ENCODE data around the gene TRIM32. TPM values are rescaled to one million over a fixed set of nuclear protein-coding genes. Genes with fewer than 3 reads are reported as not detected.
A peak's percentile ranks its signal among the peaks of the same experiment; 100 is the strongest.

The TRIM32 gene
- total RNA-seq, 4 donors from 2014 or later: 10.8 to 12.8 (median 12.0) TPM

- H3K36me3 ChIP-seq: no peaks in the 10 kb centered on the region
- TF ChIP-seq EP300 (IDR thresholded peaks at IDR 0.05) (no peak), POLR2AphosphoS5 (IDR thresholded peaks at IDR 0.05) (no peak), POLR2A (IDR thresholded peaks at IDR 0.05) (no peak)
- TF ChIP-seq, protein P1, sequence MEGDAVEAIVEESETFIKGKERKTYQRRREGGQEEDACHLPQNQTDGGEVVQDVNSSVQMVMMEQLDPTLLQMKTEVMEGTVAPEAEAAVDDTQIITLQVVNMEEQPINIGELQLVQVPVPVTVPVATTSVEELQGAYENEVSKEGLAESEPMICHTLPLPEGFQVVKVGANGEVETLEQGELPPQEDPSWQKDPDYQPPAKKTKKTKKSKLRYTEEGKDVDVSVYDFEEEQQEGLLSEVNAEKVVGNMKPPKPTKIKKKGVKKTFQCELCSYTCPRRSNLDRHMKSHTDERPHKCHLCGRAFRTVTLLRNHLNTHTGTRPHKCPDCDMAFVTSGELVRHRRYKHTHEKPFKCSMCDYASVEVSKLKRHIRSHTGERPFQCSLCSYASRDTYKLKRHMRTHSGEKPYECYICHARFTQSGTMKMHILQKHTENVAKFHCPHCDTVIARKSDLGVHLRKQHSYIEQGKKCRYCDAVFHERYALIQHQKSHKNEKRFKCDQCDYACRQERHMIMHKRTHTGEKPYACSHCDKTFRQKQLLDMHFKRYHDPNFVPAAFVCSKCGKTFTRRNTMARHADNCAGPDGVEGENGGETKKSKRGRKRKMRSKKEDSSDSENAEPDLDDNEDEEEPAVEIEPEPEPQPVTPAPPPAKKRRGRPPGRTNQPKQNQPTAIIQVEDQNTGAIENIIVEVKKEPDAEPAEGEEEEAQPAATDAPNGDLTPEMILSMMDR (IDR thresholded peaks at IDR 0.05): peak; percentile 41 to 86
- peak; percentile 76 to 83 for DNase-seq (ENCODE audit: low spot score in 2 of 2)
- no peak overlapping the region for H3K27ac ChIP-seq
- peaks cover 4% of the 10 kb centered on the region for H3K4me1 ChIP-seq
- H3K27me3 ChIP-seq: no peaks in the 10 kb centered on the region
- no peak overlapping the region for H3K4me3 ChIP-seq
- no peaks in the 10 kb centered on the region for H3K9me3 ChIP-seq
- WGBS: 21% methylated on average over 16 of the region's 16 CpGs
Measured at GRCh38 chr9:116737152-116737546, 50.0 kb downstream of the TRIM32 start.

DNA sequence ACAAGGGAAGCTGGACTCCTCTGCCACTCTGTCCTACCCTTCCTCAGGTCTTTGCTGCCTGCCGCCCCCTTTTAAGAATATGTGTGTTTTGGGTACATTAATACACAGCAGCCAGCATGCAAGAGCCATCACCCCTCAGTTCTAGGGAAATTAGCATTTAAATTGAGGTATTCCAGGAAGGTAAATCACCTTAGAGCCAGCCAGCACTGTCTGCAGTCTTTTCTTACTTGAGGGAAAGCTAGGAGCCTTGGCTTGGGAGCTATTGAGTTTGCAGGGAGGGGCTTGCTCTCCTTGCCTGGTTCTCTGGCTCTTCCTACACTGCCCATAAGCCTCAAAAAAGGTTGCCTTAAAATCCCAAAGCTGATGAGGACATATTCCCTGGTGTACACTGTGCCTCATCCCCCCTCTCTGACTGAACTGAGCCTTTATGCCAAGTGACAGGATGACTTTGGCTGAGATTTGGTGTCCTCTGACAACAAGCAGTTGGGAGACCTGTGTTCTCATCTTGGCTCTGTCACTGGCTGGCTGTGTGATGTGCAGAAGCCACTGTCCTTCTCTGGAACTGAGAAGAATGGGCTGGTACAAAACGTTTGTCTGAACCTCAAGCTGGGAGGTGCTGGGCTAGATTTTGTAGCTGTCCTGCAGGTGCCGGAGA is 54.1 kb downstream of the TRIM32 start:
- no peak overlapping the region for H3K27ac ChIP-seq
- 68% methylated on average over 3 of the region's 3 CpGs for whole genome bisulfite sequencing
- TF ChIP-seq EP300 (IDR thresholded peaks at IDR 0.05): no peak
- no peak for TF ChIP-seq POLR2A (IDR thresholded peaks at IDR 0.05)
- TF ChIP-seq POLR2AphosphoS5 (IDR thresholded peaks at IDR 0.05): no peak
- TF ChIP-seq, protein P1 (IDR thresholded peaks at IDR 0.05): no peak
- no peak overlapping the region for H3K4me3 ChIP-seq
- no peaks in the 10 kb centered on the region for H3K27me3 ChIP-seq
- no peak for DNase-seq (ENCODE audit: low spot score in 2 of 2)
- H3K36me3 ChIP-seq: no peaks in the 10 kb centered on the region
- H3K4me1 ChIP-seq: peaks cover 4% of the 10 kb centered on the region
- H3K9me3 ChIP-seq: no peaks in the 10 kb centered on the region

GRCh38 chr9:116741742-116742141 is 54.6 kb downstream of the TRIM32 start:
- H3K36me3 ChIP-seq: no peaks in the 10 kb centered on the region
- no peaks in the 10 kb centered on the region for H3K9me3 ChIP-seq
- H3K4me3 ChIP-seq: no peak overlapping the region
- no peak overlapping the region for H3K27ac ChIP-seq
- TF ChIP-seq POLR2AphosphoS5 (IDR thresholded peaks at IDR 0.05) (no peak), EP300 (IDR thresholded peaks at IDR 0.05) (no peak), POLR2A (IDR thresholded peaks at IDR 0.05) (no peak)
- TF ChIP-seq, protein P1 (IDR thresholded peaks at IDR 0.05): no peak
- H3K4me1 ChIP-seq: peaks cover 4% of the 10 kb centered on the region
- no peaks in the 10 kb centered on the region for H3K27me3 ChIP-seq
- DNase-seq (ENCODE audit: low spot score in 2 of 2): no peak
- WGBS: 89% methylated on average over 2 of the region's 2 CpGs

- Histone ChIP-seq H3K27ac (no peak overlapping the region), H3K4me3 (no peak overlapping the region), H3K4me1 (no peaks in the 10 kb centered on the region), H3K36me3 (no peaks in the 10 kb centered on the region), H3K27me3 (no peaks in the 10 kb centered on the region), H3K9me3 (no peaks in the 10 kb centered on the region)
- 98% methylated on average over 3 of the region's 3 CpGs for WGBS
- TF ChIP-seq EP300 (IDR thresholded peaks at IDR 0.05): no peak
- no peak for TF ChIP-seq POLR2AphosphoS5 (IDR thresholded peaks at IDR 0.05)
- TF ChIP-seq, protein P1 (IDR thresholded peaks at IDR 0.05): no peak
- TF ChIP-seq POLR2A (IDR thresholded peaks at IDR 0.05): no peak
- DNase-seq (ENCODE audit: low spot score in 2 of 2): no peak
Measured at GRCh38 chr9:116749176-116749575, 62.1 kb downstream of the TRIM32 start.

DNA sequence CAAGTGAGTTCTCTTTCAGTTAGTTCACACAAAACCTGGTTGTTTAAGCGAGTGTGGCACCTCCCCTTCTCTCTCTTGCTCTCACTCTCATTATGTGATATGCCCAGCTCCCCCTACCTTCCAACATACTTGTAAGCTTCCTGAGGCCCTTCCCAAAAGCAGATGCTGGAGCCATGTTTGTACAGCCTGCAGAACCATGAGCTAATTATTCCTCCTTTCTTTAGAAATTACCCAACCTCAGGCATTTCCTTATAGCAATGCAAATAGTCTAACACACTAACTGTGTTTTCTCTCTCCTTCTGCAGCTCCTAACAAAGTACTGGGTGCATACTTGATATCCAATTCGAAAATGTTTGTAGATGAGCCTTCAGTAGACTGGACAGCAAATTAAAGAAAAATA is 62.7 kb downstream of the TRIM32 start:
- Histone ChIP-seq H3K4me3 (no peak overlapping the region), H3K27ac (no peak overlapping the region), H3K27me3 (no peaks in the 10 kb centered on the region), H3K36me3 (no peaks in the 10 kb centered on the region), H3K4me1 (no peaks in the 10 kb centered on the region), H3K9me3 (no peaks in the 10 kb centered on the region)
- no peak for DNase-seq (ENCODE audit: low spot score in 2 of 2)
- WGBS: 79% methylated on average over 2 of the region's 2 CpGs
- TF ChIP-seq, protein P1 (IDR thresholded peaks at IDR 0.05): no peak
- TF ChIP-seq EP300 (IDR thresholded peaks at IDR 0.05): no peak
- TF ChIP-seq POLR2AphosphoS5 (IDR thresholded peaks at IDR 0.05): no peak
- no peak for TF ChIP-seq POLR2A (IDR thresholded peaks at IDR 0.05)
